HG02852 (cell line): ENCODE measurements around the gene PITPNC1.
"Not testable (repeated sequence)": the region's sequence is repeated elsewhere in the genome, so short reads cannot be mapped to it uniquely, and the experiment has no call there.

Experiments used
- ATAC-seq: cut with Tn5 transposase; IDR thresholded peaks from one replicate; pipeline ENCODE4 v1.9.1; 2021; ENCODE audit warnings: mild to moderate bottlenecking, moderate library complexity; ENCODE audit not compliant: unreplicated experiment

Gene PITPNC1

DNA sequence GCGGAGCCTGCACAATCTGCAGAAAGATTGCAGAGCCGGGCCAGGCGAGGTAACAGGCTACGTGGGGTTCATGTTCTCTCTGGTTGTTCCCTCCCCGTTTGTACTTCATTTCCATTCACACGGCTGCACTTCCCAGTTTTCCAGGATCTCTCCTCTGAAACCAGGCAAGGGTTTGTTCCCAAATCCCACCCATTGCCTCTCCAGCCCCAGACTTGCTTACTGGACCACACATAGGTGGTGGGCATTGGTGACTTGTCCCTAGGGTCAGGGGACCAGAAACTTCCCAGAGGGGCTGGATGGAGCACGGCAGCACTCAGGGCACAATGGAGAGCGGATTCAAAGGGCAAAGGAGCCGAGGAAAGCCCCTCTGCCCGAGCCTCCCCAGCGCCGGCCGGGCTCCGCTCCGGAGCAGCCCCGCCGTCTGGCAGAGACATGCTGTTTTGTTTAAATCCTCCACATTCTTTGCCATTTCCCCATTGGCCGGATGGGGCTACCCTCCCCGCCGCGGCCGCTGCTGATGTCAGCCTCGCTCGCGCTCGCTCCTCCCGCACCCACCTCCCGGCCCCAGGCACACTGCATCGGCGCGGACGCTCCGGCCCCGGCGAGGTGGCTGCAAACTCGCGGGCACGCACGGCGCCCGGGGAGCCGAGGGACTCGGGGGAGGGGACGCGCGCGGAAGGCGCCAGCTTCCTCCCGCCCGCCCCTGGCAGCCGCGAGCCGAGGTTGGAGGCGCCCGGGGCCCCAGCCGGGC lies at the start of gene PITPNC1:
PITPNC1 (plus strand) TSS at position 545 of the 751 bp plus-strand sequence.
- peak; percentile 58 for ATAC-seq

DNA sequence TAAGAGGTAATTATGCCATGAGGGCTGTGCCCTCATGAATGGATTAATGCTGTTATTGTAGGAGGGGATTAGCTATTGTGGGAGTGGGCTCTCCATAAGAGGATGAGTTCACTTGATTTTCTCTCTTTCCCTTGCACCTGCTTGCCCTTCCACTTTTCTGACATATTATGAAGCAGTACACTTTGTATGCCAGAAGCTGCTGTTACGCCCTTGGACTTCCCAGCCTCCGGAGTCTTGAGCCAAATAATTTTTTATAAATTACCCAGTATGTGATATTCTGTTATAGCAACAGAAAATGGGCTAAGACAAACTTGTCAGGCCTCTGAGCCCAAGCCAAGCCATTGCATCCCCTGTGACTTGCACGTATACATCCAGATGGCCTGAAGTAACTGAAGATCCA lies 49.1 kb upstream of the PITPNC1 start:
- ATAC-seq = no peak

GRCh38 chr17:67331381-67332161 lies 45.5 kb upstream of the PITPNC1 start:
- ATAC-seq = not testable (repeated sequence)

GRCh38 chr17:67332162-67332508 lies 44.9 kb upstream of the PITPNC1 start:
- ATAC-seq = not testable (repeated sequence)

GRCh38 chr17:67335245-67335835 lies 41.7 kb upstream of the PITPNC1 start:
- no peak for ATAC-seq

GRCh38 chr17:67336859-67337258 lies 40.2 kb upstream of the PITPNC1 start:
- no peak for ATAC-seq

DNA sequence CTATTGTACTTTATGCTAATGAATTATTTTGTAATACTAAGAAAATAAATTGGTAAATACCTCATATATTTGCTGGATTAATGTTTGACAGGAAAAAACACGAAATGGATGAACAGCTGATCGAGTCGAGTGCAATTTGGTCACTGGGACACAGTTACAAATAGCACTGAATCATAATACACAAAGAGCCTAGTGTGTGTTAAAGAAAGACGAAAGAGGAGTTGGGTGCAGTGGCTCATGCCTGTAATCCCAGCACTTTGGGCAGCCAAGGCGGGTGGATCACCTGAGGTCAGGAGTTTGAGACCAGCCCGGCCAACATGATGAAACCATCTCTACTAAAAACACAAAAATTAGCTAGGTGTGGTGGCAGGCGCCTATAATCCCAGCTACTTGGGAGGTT lies 38.7 kb upstream of the PITPNC1 start:
- ATAC-seq = not testable (repeated sequence)

DNA sequence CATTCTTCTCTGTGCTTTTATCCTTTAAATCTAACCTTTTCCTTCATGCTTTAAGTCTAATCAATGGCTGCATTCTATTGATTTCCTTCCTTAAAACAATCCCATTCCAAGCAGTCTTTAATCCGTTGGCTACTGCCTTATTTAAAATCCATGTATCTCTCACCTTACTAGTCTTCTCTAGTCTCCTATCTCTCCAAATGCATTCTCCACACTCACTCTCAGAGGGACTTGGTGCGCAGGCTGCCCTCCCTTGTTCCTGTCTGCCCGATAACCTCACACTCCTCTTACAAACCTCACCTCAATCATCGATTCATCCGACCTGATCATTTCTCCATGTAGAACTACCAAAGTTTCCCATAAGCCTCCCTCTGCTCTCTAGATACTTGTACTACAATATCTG lies 33.8 kb upstream of the PITPNC1 start:
- ATAC-seq = no peak

DNA sequence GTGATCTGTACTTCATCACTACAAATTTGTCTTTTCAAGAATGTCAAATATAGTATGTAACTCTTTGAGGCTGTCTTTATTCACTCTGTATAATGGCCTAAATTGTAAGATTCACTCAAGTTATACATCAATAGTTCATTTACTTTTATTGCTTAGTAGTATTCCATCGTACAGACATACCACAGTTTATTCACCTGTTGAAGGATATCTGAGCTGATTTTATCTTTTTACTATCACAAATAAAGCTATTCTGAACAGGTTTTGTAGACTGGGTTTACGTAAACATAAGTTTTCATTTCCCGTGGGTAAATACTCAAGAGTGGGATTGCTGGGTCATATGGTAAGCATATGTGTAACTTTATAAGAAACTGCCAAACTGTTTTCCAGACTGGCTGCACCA lies 29.3 kb upstream of the PITPNC1 start:
- no peak for ATAC-seq

DNA sequence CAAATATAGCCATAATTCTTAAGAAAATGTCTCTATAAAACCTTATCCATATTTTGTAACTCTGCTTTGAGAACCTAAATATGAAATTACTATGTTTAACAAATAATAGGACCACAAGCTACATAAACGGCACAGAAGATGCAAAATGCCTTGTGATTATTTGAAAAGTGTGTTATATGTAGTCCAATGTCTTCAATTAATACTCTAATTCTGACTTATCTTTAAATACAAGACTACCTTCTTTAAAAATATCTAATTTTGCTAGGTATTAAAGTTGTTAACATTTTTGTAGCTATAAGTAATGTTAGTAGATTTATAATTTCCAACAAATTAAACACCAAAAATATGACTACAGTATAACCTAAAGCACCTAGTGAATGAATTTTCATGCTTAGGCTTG lies 27.7 kb upstream of the PITPNC1 start:
- ATAC-seq = no peak

DNA sequence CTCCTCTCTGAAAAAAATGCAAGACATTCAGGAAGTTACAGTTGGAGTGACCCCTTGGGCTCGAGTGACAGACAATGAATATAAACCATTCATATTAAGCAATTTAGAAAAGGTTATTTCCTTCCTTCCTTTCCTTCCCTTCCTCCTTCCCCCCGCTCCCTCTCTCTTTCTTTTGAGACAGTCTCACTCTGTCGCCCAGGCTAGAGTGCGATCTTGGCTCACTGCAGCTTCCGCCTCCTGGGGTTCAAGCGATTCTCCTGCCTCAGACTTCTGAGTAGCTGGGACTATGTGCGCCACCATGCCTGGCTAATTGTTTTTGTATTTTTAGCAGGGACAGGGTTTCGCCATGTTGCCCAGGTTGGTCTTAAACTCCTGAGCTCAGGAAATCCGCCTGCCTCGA lies 23.9 kb upstream of the PITPNC1 start:
- ATAC-seq = no peak

DNA sequence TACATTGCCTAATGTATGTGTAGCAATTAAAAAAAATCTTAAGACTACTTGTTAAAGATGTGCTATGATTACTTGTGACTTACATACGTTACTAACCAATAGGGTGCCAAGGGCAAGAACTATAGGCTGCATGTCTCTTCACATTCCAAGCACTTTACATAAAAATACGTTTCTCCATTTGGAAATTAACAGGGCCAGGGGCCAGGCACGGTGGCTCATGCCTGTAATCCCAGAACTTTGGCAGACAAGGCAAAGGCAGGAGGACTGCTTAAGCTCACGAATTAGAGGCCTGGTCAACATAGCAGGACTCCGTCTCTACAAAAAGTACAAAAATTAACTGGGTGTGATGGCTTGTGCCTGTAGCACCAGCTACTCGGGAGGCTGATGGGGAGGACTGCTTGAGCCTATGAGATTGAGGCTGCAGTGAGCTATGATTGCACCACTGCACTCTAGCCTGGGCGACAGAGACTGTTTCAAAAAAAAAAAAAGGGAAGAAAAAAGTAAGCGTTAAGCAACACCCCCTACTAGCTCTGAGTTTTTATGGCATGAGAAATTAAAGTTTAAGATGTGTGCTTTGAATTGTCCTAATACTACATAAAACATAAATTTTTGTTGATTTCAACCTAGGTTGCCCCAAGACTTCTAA lies 23.0 kb upstream of the PITPNC1 start:
- no peak for ATAC-seq

GRCh38 chr17:67358612-67359011 lies 18.5 kb upstream of the PITPNC1 start:
- no peak for ATAC-seq

GRCh38 chr17:67359960-67360791 lies 16.9 kb upstream of the PITPNC1 start:
- ATAC-seq = no peak

DNA sequence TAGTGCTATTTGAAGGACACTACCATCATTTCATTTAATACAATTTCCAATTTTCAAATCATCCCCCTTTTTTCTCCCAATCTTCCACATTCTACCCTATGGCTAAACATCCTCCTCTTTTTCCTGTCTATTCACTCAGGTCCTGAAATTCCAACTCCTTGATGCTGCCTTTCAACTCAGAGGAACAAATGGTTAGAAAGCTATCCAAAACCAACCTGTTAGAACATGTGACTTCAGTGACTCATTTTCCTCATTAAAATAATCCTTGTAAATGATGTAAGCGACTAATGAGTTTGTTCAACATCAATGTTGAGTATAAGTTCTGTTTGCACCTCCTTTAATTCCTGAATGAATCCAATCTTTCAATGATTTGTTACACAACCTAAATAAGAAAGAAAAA lies 16.2 kb upstream of the PITPNC1 start:
- no peak for ATAC-seq

DNA sequence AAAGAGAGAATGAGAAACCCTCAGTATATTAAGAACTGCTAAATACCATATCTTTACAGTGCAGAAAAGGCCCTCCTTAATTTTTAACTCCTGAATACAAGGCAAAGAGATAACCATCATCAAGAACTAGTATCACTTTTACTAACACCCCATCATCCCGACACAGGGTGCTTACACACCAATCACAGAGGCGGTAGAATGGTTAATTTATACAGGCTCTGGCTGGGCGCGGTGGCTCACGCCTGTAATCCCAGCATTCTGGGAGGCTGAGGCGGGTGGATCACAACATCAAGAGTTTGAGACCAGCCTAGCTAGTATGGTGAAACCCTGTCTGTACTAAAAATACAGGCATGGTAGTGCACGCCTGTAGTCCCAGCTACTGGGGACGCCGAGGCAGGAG lies 14.9 kb upstream of the PITPNC1 start:
- ATAC-seq = no peak

DNA sequence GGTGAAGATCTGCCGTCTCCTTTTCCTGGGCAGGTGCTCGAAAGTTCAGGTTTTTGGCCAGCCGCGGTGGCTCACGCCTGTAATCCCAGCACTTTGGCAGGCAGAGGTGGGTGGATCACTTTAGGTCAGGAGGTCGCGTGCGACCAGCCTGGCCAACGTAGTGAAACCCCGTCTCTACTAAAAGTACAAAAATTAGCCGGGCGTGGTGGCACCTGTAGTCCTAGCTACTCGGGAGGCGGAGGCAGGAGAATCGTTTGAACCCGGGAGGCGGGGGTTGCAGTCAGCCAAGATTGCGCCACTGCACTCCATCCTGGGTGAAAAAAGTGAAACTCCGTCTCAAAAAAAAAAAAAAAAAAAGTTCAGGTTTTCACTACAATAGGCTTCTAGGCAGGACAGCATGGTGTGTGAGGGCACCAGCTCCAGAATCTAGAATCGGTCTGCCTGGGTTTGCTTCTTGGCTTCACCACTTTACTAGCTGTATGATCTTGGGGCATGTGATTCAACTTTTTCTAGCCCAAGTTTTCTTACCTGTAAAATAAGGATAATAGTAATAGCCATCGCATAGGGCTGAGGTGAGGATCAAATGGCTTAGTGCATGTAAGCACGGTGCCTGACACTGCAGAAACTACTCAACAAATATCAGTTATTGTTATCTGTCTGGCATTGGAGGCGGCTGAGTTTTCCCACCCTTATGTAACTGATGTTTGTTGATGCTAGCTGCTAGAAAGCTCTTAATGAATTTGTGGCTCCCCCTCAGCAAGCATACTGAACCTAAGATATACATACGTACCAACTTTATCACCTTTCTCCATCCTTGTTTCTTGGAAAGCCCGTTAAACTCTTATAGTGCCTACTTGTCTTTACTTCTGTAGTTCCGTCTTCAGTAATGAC lies 12.0 kb upstream of the PITPNC1 start:
- no peak for ATAC-seq

DNA sequence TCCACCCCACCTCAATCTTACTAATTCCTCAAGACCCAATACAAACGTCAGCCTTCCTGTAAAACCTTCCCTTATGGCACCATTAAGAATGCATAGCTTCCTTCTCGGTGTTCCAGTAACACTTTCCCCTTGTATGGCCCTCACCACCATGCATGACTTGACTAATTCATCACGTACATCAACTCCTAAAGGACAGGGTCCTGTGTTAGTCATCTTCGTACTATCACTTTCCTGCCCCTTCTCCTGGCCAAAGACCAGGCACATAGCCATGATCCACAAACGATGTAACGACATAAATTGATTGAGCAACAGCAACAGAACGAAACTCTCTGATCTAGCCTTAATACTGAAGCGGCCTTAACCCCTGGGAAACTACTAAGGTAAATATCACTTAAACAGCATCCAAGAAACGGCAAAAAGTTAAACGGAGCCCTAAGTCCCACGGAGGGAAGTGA lies 11.3 kb upstream of the PITPNC1 start:
- peak; percentile 9 for ATAC-seq
